ENCODE results near the gene CXCR5. TPM values are rescaled to one million over a fixed set of nuclear protein-coding genes. Genes with fewer than 3 reads are reported as not detected.
A peak's percentile ranks its signal among the peaks of the same experiment; 100 is the strongest.

Gene CXCR5
- total RNA-seq, 2 experiments from 2014 or later: 0.60 to 0.92 TPM

- intact Hi-C loops (cut with micrococcal nuclease): loop anchor here (5.0 kb wide), 1 partner anchor 133 kb away; the partner anchor contains the start of gene DDX6
- DNase-seq: peak; percentile 74
- H3K9me3 Mint-ChIP-seq: no peaks in the 10 kb centered on the region
- peak overlapping the region; percentile 81 for H3K27ac Mint-ChIP-seq
- TF ChIP-seq, protein P1, sequence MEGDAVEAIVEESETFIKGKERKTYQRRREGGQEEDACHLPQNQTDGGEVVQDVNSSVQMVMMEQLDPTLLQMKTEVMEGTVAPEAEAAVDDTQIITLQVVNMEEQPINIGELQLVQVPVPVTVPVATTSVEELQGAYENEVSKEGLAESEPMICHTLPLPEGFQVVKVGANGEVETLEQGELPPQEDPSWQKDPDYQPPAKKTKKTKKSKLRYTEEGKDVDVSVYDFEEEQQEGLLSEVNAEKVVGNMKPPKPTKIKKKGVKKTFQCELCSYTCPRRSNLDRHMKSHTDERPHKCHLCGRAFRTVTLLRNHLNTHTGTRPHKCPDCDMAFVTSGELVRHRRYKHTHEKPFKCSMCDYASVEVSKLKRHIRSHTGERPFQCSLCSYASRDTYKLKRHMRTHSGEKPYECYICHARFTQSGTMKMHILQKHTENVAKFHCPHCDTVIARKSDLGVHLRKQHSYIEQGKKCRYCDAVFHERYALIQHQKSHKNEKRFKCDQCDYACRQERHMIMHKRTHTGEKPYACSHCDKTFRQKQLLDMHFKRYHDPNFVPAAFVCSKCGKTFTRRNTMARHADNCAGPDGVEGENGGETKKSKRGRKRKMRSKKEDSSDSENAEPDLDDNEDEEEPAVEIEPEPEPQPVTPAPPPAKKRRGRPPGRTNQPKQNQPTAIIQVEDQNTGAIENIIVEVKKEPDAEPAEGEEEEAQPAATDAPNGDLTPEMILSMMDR (IDR thresholded peaks at IDR 0.05): no peak
- CTCF ChIA-PET: interaction anchor here (1.0 to 3.1 kb wide), 9 partner anchors 15 to 235 kb away, joined by 3 to 14 read pairs (median 5); partner anchors contain the start of gene DDX6
- H3K36me3 Mint-ChIP-seq (ENCODE audit: low read depth): peaks cover 3% of the 10 kb centered on the region
- POLR2A ChIA-PET: interaction anchor here (0.6 to 1.7 kb wide), 7 partner anchors 20 to 266 kb away, joined by 3 to 6 read pairs (median 3); partner anchors contain the start of genes CENATAC, RPS25 and TRAPPC4
- H3K4me1 Mint-ChIP-seq (ENCODE audit: low read depth): peaks cover 51% of the 10 kb centered on the region
- H3K4me3 Mint-ChIP-seq: peak overlapping the region; percentile 86
- no peaks in the 10 kb centered on the region for H3K27me3 Mint-ChIP-seq
- no peak for ATAC-seq
Measured at GRCh38 chr11:118924591-118925585, 41.2 kb downstream of the CXCR5 start.

DNA sequence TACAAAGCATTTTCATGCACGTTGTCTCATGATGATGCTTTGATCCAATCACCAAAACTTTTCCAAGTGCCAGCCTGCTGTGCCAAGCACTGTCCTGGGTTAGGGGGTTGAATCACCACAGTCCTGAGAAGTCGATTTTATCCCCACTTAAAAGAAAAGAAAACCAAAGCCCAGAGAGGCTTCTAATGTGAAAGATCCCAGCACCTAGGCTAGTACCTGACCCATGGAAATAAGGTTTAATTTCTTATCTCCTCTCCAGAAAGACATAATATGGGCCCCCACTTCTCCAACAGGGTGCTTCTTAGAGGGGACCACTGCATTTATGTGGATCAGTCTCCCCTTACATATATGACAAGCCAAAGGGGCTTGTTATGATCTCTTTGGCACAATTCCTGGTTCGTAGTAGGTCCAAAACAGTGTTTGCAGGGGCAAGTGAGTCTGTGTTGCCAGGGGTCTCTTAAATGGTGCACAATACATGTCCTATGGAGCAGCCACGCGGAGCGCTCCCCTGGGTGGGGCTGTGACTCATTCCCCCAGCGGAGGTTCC lies 43.9 kb downstream of the CXCR5 start:
- CTCF ChIA-PET: interaction anchor here (0.6 to 3.5 kb wide), 4 partner anchors 9 to 138 kb away, joined by 3 to 37 read pairs (median 4); no protein-coding TSS in a partner anchor
- ATAC-seq (no peak), DNase-seq (no peak)
- Mint-ChIP-seq H3K4me1 (ENCODE audit: low read depth) (peaks cover 45% of the 10 kb centered on the region), H3K27ac (peak overlapping the region; percentile 98), H3K27me3 (no peaks in the 10 kb centered on the region), H3K4me3 (peak overlapping the region; percentile 90), H3K9me3 (no peaks in the 10 kb centered on the region), H3K36me3 (ENCODE audit: low read depth) (no peaks in the 10 kb centered on the region)
- intact Hi-C loops (cut with micrococcal nuclease): loop anchor here (5.0 kb wide), 1 partner anchor 135 kb away; the partner anchor contains the start of gene DDX6
- POLR2A ChIA-PET: interaction anchor here (4.3 to 4.7 kb wide), 2 partner anchors 13 to 137 kb away, joined by 32 to 33 read pairs; partner anchors contain the start of gene DDX6
- TF ChIP-seq, protein P1 (IDR thresholded peaks at IDR 0.05): no peak

GRCh38 chr11:118928101-118928869 lies 44.6 kb downstream of the CXCR5 start:
- Mint-ChIP-seq H3K27me3 (no peaks in the 10 kb centered on the region), H3K4me3 (peak overlapping the region; percentile 90), H3K9me3 (no peaks in the 10 kb centered on the region), H3K36me3 (ENCODE audit: low read depth) (no peaks in the 10 kb centered on the region), H3K4me1 (ENCODE audit: low read depth) (peaks cover 46% of the 10 kb centered on the region), H3K27ac (peak overlapping the region; percentile 98)
- peak; percentile 94 for DNase-seq
- intact Hi-C loops (cut with micrococcal nuclease): loop anchor here (5.0 kb wide), 1 partner anchor 136 kb away; the partner anchor contains the start of gene DDX6
- CTCF ChIA-PET: interaction anchor here (0.6 to 3.5 kb wide), 6 partner anchors 9 to 236 kb away, joined by 3 to 37 read pairs (median 4); no protein-coding TSS in a partner anchor
- ATAC-seq: peak; percentile 54
- TF ChIP-seq, protein P1 (IDR thresholded peaks at IDR 0.05): peak; percentile 94
- POLR2A ChIA-PET: interaction anchor here (0.7 to 4.7 kb wide), 5 partner anchors 12 to 137 kb away, joined by 3 to 33 read pairs (median 3); partner anchors contain the start of gene DDX6

DNA sequence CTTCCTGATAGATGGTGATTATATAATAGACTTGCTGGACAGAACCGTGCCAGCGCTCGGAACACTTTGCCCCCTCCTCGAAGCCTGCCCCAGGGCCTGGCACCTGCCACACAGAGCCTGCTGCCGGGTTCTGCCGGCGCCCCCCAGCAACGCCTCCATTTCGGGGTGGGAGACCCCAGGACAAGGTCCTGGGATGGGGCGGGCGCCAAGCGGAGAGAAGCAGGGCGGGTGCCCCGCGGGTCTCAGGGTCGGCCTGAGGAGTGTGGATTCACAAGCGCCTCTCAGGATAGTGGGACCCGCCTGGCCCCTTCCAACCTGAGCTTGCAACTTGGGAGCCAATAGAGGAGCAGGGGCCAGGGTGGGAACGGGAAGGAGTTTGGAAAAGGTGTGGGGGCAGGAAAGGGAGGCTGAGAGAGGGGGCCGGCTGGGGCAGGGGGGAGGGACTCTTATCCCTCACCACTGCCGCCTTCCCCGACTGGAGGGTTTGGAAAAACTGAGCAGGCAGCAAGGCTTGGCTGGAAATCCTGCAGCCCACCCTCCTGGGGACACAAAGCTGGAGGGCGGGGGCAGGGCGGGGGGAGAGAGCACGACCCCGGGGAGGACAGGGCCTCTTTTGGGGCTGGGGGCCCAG lies 45.3 kb downstream of the CXCR5 start:
- intact Hi-C loops (cut with micrococcal nuclease): loop anchor here (5.0 kb wide), 1 partner anchor 137 kb away; the partner anchor contains the start of gene DDX6
- TF ChIP-seq, protein P1 (IDR thresholded peaks at IDR 0.05): no peak
- peak overlapping the region; percentile 90 for H3K4me3 Mint-ChIP-seq
- peaks cover 42% of the 10 kb centered on the region for H3K4me1 Mint-ChIP-seq (ENCODE audit: low read depth)
- ATAC-seq: no peak
- ChIA-PET CTCF (interaction anchor here (0.6 to 3.5 kb wide), 11 partner anchors 8 to 239 kb away, joined by 3 to 37 read pairs (median 10); partner anchors contain the start of genes CENATAC, CXCR5, DDX6 and UPK2), POLR2A (interaction anchor here (0.7 to 4.7 kb wide), 6 partner anchors 11 to 138 kb away, joined by 3 to 33 read pairs (median 3); partner anchors contain the start of gene DDX6)
- no peaks in the 10 kb centered on the region for H3K27me3 Mint-ChIP-seq
- H3K36me3 Mint-ChIP-seq (ENCODE audit: low read depth): no peaks in the 10 kb centered on the region
- H3K9me3 Mint-ChIP-seq: no peaks in the 10 kb centered on the region
- DNase-seq: peak; percentile 61
- H3K27ac Mint-ChIP-seq: peak overlapping the region; percentile 98
